Activated naive CD8-positive, alpha-beta T cell treated with anti-CD3 and anti-CD28 coated beads, Interleukin-2, amount 10 ng/mL, durations not matched to agents 7 days and 5 days (primary cell): Measurements from ENCODE around the gene SUCO. TPM values are rescaled to one million over a fixed set of nuclear protein-coding genes. Genes with fewer than 3 reads are reported as not detected.

Experiments used
- ATAC-seq: fragments of 150-1000 bp; cut with Tn5 transposase; one replicate; pipeline ENCODE4 v1.10.0; 2021; ENCODE audit warnings: low read depth, moderate library complexity
- POLR2A ChIA-PET: fragments of 350-600 bp; sonication (Branson Sonifier 250); formaldehyde crosslinking; loops from one replicate; lab custom pipeline; 2021; ENCODE audit warnings: antibody characterized with exemption; lab: Charles Lee
- DNase-seq: peaks from one replicate; pipeline ENCODE4 v3.0.0; 2021
- H3K27ac Mint-ChIP-seq: one replicate; pipeline ENCODE4 v1.8.0; 2022; ENCODE audit warnings: mild to moderate bottlenecking, mixed read lengths
- H3K27me3 Mint-ChIP-seq: one replicate; pipeline ENCODE4 v1.8.0; 2022; ENCODE audit warnings: mild to moderate bottlenecking, moderate library complexity, mixed read lengths
- H3K36me3 Mint-ChIP-seq: one replicate; pipeline ENCODE4 v1.8.0; 2021; ENCODE audit warnings: mild to moderate bottlenecking, mixed read lengths
- H3K4me1 Mint-ChIP-seq: one replicate; pipeline ENCODE4 v1.8.0; 2021; ENCODE audit warnings: mixed read lengths
- H3K4me3 Mint-ChIP-seq: one replicate; pipeline ENCODE4 v1.8.0; 2022; ENCODE audit warnings: mild to moderate bottlenecking, moderate library complexity, mixed read lengths
- H3K9me3 Mint-ChIP-seq: one replicate; pipeline ENCODE4 v1.8.0; 2021; ENCODE audit warnings: mixed read lengths
- total RNA-seq, 2 experiments: library from RNA; stranded (reverse); gene quantifications; one replicate each; pipeline ENCODE4 v1.2.3, GENCODE V29; 2021

SUCO gene
- total RNA-seq, 2 experiments from 2014 or later = 42.5 to 44.5 TPM

DNA sequence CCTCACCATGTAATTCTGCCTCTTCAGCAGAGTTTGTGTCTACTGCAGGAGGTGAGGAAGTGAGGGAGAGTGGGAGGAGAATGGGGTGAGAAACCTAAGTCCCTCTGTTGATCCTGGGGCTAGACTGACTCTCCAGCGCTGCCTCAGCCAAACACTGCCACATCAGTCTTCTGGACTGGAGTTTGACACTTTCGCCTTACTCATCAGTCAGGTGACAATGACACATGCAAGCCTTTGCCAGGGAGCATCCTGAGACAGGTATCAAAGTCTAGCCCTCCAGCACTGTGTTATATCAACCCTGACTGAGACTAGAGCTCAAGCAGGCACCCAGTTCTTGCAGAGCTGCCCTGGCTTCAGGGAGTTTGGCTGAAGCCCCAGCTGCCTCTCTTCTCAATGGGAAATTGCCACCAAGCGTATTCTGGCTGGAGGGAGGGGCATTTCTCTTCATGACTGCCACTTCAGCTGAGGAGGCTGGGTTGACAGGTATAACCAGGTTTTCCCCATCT lies 33.3 kb upstream of the SUCO start:
- H3K36me3 Mint-ChIP-seq = no peaks in the 10 kb centered on the region
- DNase-seq (no peak), ATAC-seq (no peak)
- no peak overlapping the region for H3K4me3 Mint-ChIP-seq
- POLR2A ChIA-PET = no interaction called here
- H3K9me3 Mint-ChIP-seq = no peaks in the 10 kb centered on the region
- H3K27me3 Mint-ChIP-seq = peaks cover 10% of the 10 kb centered on the region
- no peaks in the 10 kb centered on the region for H3K4me1 Mint-ChIP-seq
- H3K27ac Mint-ChIP-seq = no peak overlapping the region

DNA sequence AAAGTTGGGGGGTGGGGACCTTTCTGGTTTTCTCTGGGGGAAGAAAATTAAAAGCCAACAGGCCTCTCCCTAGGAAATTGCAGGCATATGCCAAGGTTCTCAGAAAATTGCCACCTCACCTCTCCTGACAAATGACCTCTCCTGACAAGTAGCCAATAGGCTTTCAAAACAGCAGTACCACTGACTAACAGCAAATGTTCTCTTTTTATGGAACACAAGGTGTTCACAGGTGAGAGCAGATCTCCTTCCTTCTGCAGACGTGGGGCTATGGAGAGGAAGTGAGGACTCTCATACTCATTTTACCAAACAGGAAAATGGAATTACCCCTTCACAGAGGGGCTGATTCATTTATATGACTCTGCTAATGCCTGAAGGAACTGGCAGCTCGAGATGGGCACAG lies 32.7 kb upstream of the SUCO start:
- Mint-ChIP-seq H3K27me3 (peaks cover 11% of the 10 kb centered on the region), H3K4me1 (no peaks in the 10 kb centered on the region), H3K36me3 (no peaks in the 10 kb centered on the region), H3K9me3 (no peaks in the 10 kb centered on the region), H3K4me3 (no peak overlapping the region), H3K27ac (no peak overlapping the region)
- ATAC-seq (no peak), DNase-seq (no peak)
- POLR2A ChIA-PET = no interaction called here

DNA sequence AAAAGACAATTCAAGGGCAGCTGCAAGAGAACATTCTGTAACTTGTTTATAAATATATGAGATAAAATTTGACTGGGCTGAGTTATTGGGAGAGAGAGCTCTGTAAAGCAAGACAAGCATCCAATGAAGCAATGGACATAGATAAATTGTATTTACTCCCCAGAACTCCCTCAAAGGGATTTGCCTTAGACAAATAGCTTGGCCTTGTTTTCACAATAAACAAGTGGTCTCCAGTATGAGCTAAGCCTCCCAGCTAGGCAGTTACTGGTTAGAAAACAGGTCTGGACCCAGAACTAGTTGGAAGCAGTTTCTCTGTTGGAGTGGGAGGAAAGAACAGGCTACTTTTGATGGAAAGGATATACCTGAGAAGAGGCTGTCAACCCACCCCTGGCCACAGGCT lies 25.2 kb upstream of the SUCO start:
- Mint-ChIP-seq H3K36me3 (no peaks in the 10 kb centered on the region), H3K9me3 (peaks cover 1% of the 10 kb centered on the region), H3K27ac (no peak overlapping the region), H3K4me3 (no peak overlapping the region), H3K4me1 (no peaks in the 10 kb centered on the region), H3K27me3 (peaks cover 17% of the 10 kb centered on the region)
- DNase-seq (no peak), ATAC-seq (no peak)
- POLR2A ChIA-PET = no interaction called here

DNA sequence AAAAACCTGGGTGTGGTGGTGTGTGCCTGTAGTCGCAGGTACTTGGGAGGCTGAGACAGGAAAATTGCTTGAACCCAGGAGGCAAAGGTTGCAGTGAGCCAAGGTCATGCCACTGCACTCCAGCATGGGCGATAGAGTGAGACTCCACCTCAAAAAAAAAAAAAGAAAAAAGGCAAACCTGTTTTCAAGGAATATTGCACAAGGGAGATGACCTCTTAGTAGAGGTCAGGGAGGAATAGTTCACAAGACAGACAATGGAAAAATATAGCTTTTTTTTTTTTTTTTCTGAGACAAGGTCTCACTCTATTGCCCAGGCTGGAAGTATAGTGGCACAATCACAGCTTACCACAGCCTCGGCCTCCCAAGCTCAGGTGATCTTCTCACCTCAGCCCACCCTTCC lies 22.5 kb upstream of the SUCO start:
- H3K27ac Mint-ChIP-seq = no peak overlapping the region
- H3K27me3 Mint-ChIP-seq = peaks cover 10% of the 10 kb centered on the region
- no peaks in the 10 kb centered on the region for H3K36me3 Mint-ChIP-seq
- ATAC-seq = no peak
- no peak for DNase-seq
- H3K4me3 Mint-ChIP-seq = no peak overlapping the region
- peaks cover 5% of the 10 kb centered on the region for H3K9me3 Mint-ChIP-seq
- POLR2A ChIA-PET = no interaction called here
- H3K4me1 Mint-ChIP-seq = no peaks in the 10 kb centered on the region

DNA sequence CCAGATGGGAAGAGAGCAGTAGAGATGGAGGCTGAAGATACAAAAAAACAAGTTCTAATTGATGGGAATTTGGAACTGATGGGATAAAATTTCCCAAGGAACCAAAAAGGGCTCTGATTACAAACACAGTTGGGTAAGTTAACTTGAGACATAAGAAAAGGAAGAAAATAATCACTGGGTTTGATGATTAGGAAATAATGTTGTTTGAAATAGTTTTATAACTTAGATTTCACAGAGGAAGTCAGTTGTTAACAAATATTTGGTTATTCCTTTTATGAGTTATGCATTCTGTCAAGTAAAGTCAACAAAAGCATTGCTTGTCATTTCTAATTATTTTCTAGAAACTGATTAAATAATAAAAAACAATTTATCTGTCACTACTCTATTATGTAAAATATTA lies 20.4 kb upstream of the SUCO start:
- ATAC-seq = no peak
- H3K4me1 Mint-ChIP-seq = no peaks in the 10 kb centered on the region
- POLR2A ChIA-PET = no interaction called here

DNA sequence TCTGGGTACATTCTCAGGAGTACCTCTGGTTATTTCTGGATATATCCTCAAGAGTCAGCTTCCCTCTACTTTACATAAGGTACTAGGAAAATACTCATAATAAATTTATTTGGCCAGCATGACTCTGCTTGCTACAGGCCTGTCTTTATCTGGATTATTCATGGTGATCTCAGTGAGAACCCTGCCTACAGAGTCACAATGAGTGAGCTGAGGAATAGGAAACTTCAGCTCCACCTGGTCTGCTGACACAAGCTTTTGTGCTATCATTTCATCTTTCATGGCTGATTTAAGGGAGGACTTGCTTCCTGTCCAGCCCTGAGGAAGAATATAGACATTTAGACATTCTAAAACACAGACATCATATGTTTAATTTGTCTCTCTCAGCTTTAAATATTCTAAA lies 19.5 kb upstream of the SUCO start:
- ATAC-seq (no peak), DNase-seq (no peak)
- Mint-ChIP-seq H3K4me1 (no peaks in the 10 kb centered on the region), H3K4me3 (no peak overlapping the region), H3K27me3 (peaks cover 10% of the 10 kb centered on the region), H3K36me3 (no peaks in the 10 kb centered on the region), H3K27ac (no peak overlapping the region), H3K9me3 (peaks cover 7% of the 10 kb centered on the region)
- POLR2A ChIA-PET = no interaction called here

More for the DNA sequence above, 20.4 kb upstream of the SUCO start:
- Mint-ChIP-seq H3K27ac (no peak overlapping the region), H3K27me3 (peaks cover 10% of the 10 kb centered on the region), H3K4me3 (no peak overlapping the region), H3K9me3 (peaks cover 7% of the 10 kb centered on the region), H3K36me3 (no peaks in the 10 kb centered on the region)
- DNase-seq = no peak

DNA sequence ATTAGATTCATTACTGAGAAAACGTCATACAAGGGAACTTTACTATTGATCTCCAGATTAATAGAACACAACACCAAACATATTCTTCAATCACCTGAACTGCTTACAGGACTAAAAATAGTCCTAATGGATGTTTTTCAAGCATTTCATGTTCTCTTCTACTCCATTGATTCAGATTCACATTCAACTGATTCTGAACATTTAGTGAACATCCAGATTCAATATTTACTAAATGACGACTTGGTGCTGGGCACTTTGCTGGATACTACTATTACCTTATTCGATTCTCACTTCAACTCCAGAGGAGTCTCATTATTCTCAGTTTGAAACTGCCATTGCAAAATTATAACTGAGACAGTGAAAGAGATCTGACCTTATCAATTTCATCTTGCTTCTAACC lies 18.8 kb upstream of the SUCO start:
- POLR2A ChIA-PET = no interaction called here
- no peaks in the 10 kb centered on the region for H3K4me1 Mint-ChIP-seq
- no peaks in the 10 kb centered on the region for H3K36me3 Mint-ChIP-seq
- ATAC-seq = no peak
- peaks cover 7% of the 10 kb centered on the region for H3K9me3 Mint-ChIP-seq
- peaks cover 12% of the 10 kb centered on the region for H3K27me3 Mint-ChIP-seq
- H3K27ac Mint-ChIP-seq = no peak overlapping the region
- no peak overlapping the region for H3K4me3 Mint-ChIP-seq
- no peak for DNase-seq

DNA sequence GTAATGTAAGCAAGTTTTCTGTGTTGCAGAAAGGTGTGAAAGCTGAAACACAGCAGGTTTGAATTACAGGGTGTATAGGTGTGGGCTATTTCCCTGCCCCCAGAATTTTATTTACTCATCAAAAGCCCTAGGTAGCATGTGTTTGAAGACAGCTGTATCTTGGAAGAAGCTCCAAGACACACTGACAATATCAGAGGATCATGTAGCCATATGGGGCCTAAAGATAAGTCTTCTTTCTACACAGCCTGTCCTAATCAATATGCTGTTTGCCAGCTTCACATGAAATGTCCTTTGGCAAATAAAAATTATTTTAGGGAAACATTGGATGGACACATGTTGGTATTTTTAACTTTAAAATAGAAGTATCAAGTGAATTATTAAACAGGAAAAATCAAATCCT lies 17.5 kb upstream of the SUCO start:
- DNase-seq (no peak), ATAC-seq (no peak)
- no peaks in the 10 kb centered on the region for H3K36me3 Mint-ChIP-seq
- POLR2A ChIA-PET = no interaction called here
- H3K27ac Mint-ChIP-seq = no peak overlapping the region
- H3K27me3 Mint-ChIP-seq = peaks cover 13% of the 10 kb centered on the region
- no peaks in the 10 kb centered on the region for H3K4me1 Mint-ChIP-seq
- no peak overlapping the region for H3K4me3 Mint-ChIP-seq
- H3K9me3 Mint-ChIP-seq = peaks cover 6% of the 10 kb centered on the region

DNA sequence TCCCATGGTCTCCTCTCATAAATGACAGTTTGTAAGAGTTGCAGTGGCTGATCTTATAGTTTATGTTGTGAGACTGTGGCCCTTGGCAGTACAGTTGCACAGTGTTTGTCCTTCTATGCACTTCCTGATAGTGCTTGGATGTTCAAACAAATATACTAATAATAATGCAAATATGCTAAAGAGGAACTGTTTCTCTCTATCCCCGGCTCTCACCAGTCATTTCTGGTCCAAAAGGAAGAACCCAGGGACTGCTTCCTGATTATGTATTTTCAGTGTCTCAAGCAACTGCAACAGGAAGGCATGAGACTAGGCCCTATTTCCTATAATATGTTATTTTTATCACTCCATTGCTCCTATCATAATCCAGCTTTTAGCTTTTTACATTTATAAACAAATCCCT lies 17.0 kb upstream of the SUCO start:
- H3K27me3 Mint-ChIP-seq = peaks cover 13% of the 10 kb centered on the region
- DNase-seq (no peak), ATAC-seq (no peak)
- H3K36me3 Mint-ChIP-seq = no peaks in the 10 kb centered on the region
- POLR2A ChIA-PET = no interaction called here
- no peaks in the 10 kb centered on the region for H3K4me1 Mint-ChIP-seq
- peaks cover 6% of the 10 kb centered on the region for H3K9me3 Mint-ChIP-seq
- H3K27ac Mint-ChIP-seq = no peak overlapping the region
- H3K4me3 Mint-ChIP-seq = no peak overlapping the region

DNA sequence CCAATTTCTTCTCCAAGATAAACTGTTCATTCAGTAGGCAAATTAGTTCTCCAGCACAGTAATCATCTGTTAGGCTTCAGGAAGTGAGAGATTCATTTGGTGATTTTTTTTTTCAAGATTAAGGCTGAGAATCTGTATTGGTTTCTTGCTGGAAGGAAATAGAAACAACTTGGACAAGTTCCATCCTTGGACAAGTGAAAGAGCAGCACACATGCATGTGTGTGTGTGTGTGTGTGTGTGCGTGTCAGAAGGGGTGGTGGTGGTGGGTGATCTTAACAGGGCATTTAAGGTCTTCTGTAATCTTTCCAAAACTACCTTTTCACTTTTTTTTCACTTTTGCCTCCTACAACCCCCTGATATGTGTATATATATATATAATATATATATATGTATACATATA lies 15.9 kb upstream of the SUCO start:
- Mint-ChIP-seq H3K36me3 (no peaks in the 10 kb centered on the region), H3K4me3 (no peak overlapping the region)

DNA sequence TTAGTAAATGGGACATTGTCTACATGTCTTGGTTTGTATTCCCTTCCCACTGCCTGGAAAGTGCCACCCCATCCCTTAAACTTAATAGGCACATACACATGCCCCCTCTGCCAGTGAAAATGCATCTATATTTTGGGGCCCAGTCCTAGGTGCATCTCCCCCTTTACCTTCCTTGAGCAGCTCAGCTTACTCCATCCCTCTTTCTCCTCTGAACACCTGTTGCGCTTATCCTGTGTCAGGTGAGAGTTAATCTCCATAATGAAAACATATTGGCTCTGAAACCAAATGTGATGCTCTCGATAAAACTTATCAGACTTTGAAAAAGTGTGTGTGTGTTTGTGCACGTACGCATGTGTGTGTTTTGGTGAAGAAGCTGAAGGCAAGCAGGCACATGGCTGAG lies 15.4 kb upstream of the SUCO start:
- Mint-ChIP-seq H3K36me3 (no peaks in the 10 kb centered on the region), H3K27ac (no peak overlapping the region), H3K4me3 (no peak overlapping the region), H3K27me3 (peaks cover 10% of the 10 kb centered on the region), H3K4me1 (no peaks in the 10 kb centered on the region), H3K9me3 (peaks cover 6% of the 10 kb centered on the region)
- POLR2A ChIA-PET = no interaction called here
- ATAC-seq (no peak), DNase-seq (no peak)

More for the DNA sequence above, 15.9 kb upstream of the SUCO start:
- DNase-seq (no peak), ATAC-seq (no peak)
- Mint-ChIP-seq H3K4me1 (no peaks in the 10 kb centered on the region), H3K27me3 (peaks cover 10% of the 10 kb centered on the region), H3K27ac (no peak overlapping the region), H3K9me3 (peaks cover 6% of the 10 kb centered on the region)
- POLR2A ChIA-PET = no interaction called here

DNA sequence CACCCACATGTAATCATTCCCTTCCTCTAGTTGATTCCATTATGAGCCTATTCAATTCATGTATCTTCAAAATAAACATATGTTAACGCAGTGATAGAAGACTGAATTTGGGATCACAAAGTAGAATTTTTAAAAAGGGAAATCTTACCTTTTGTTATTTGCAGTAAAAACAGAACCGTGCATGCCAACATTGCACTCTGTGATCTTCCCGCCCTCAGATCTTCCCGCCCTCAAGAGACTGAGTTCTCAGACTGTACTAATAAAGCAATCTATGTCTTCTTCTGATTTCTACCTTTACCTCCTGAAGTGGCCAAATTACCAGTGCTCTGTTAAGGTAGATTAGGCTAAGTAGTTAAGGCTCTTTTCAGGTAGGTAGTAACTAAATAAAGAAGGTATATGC lies 3.6 kb upstream of the SUCO start:
- H3K4me1 Mint-ChIP-seq = peaks cover 11% of the 10 kb centered on the region

DNA sequence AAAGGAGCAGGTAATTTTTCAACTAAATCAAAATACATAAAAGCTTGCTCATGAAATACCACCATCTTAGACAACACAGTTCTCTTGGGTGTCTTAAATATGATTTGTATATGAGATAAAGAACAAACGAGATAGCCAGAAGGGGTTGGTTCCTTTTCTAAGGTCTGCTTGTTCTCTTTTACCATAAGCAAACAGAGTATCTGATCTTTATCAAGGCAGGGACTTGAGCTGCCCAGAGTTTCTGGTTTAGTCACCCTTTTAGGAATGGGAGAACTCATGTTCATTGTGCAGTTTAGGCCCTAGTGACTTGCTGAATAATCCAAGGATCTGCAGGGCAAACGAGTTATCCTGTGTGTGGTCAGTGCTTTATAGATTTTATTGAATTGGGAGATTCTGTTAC lies 3.0 kb upstream of the SUCO start:
- Mint-ChIP-seq H3K27ac (no peak overlapping the region), H3K27me3 (peaks cover 18% of the 10 kb centered on the region)
- POLR2A ChIA-PET = no interaction called here

More for the DNA sequence above, 3.6 kb upstream of the SUCO start:
- H3K27ac Mint-ChIP-seq = no peak overlapping the region
- DNase-seq = no peak
- no peak for ATAC-seq
- no peaks in the 10 kb centered on the region for H3K36me3 Mint-ChIP-seq
- H3K4me3 Mint-ChIP-seq = no peak overlapping the region
- POLR2A ChIA-PET = no interaction called here
- H3K27me3 Mint-ChIP-seq = peaks cover 18% of the 10 kb centered on the region
- no peaks in the 10 kb centered on the region for H3K9me3 Mint-ChIP-seq

DNA sequence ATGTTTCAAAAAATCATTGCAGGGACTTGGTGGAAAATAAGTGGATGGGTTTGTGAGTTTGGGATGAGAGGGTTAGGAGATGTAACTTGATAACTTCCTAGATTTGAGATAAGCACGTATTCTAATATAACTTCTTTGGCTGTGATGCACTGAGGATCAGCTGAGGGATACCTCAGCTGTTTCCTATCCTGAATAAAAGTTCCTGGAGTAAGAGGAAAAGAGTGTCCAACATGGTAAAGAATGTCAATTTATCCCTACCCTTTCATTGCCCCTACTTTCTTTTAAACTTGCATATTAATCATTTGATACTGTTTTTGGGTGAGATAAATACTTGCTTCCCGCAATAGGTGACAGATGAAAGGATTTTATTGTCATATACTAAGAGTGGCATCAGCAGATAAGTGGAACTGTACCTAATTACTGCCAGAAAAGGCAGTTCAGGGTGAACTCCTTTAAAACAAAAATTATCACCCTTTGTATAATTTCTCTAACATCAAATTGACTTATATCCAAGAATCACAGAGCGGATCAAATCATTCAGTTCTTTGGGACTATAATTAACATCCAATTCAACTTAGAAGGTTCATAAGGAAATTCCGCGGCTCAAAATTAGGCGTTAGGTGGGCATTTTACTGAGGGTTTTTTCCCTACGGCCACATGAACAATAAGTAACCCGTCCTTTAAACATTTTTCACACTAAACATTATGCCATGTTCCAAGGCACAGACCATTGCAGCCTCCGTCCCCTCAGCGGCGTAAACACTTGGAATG lies 1.4 kb upstream of the SUCO start:
- POLR2A ChIA-PET = interaction anchor here (0.6 to 1.5 kb wide), 9 partner anchors 16 to 1337 kb away, joined by 3 to 6 read pairs (median 3); partner anchors contain the start of genes GAS5, PIGC, TNFSF4 and ZBTB37
- Mint-ChIP-seq H3K36me3 (peaks cover 1% of the 10 kb centered on the region), H3K27me3 (peaks cover 18% of the 10 kb centered on the region), H3K4me1 (peaks cover 28% of the 10 kb centered on the region), H3K9me3 (no peaks in the 10 kb centered on the region), H3K27ac (peak overlapping the region; percentile 99), H3K4me3 (peak overlapping the region; percentile 97)
- DNase-seq = no peak
- no peak for ATAC-seq

More for the DNA sequence above, 3.0 kb upstream of the SUCO start:
- H3K9me3 Mint-ChIP-seq = no peaks in the 10 kb centered on the region
- ATAC-seq (no peak), DNase-seq (no peak)
- H3K4me1 Mint-ChIP-seq = peaks cover 17% of the 10 kb centered on the region
- no peak overlapping the region for H3K4me3 Mint-ChIP-seq
- H3K36me3 Mint-ChIP-seq = peaks cover under 1% of the 10 kb centered on the region
